Common myeloid progenitor, CD34-positive (primary cell): ENCODE results near the gene CABCOCO1.

ENCODE experiments used
- CTCF ChIA-PET: fragments of 350-600 bp; sonication (Branson Sonifier 250); formaldehyde crosslinking; loops from one replicate; lab custom pipeline; 2021; ENCODE audit warnings: antibody characterized with exemption; lab: Charles Lee
- POLR2A ChIA-PET: fragments of 350-600 bp; sonication (Branson Sonifier 250); formaldehyde crosslinking; loops from one replicate; lab custom pipeline; 2021; ENCODE audit warnings: antibody characterized with exemption; lab: Charles Lee
- DNase-seq, 3 donors: peaks; one replicate each; pipeline versions ENCODE4 v3.0.0 to v3.0.0-alpha.2; 2013
- H3K27ac ChIP-seq, 2 experiments: 1 replicate in 1 of 2; 2 replicates in 1 of 2; pipeline ENCODE4 v1.7.0; 2013; ENCODE audit warnings: inconsistent platforms in 2 of 2, low read length in 2 of 2, mild to moderate bottlenecking in 2 of 2, low read depth in 1 of 2, moderate library complexity in 1 of 2; ENCODE audit not compliant: severe bottlenecking in 2 of 2, insufficient read depth in 1 of 2, poor library complexity in 1 of 2
- H3K27me3 ChIP-seq, 5 experiments: replicated peaks in 2 of 5; 1 replicate in 3 of 5; 2 replicates in 2 of 5; pipeline versions ENCODE4 v1.6.1 to v1.7.0; 2013; ENCODE audit warnings: low read length in 4 of 5, mild to moderate bottlenecking in 2 of 5, moderate library complexity in 2 of 5, inconsistent platforms in 1 of 5; ENCODE audit not compliant: insufficient read depth in 5 of 5, control insufficient read depth in 4 of 5
- H3K36me3 ChIP-seq, 4 experiments: 1 replicate in 2 of 4; 2 replicates in 2 of 4; pipeline versions ENCODE4 v1.6.1 to v1.7.0; 2013; ENCODE audit warnings: low read length in 3 of 4, control low read depth in 1 of 4, mild to moderate bottlenecking in 1 of 4; ENCODE audit not compliant: control insufficient read depth in 4 of 4, insufficient read depth in 4 of 4
- H3K4me1 ChIP-seq, 4 experiments: 1 replicate in 3 of 4; 2 replicates in 1 of 4; pipeline versions ENCODE4 v1.6.1 to v1.7.1; 2013; ENCODE audit warnings: low read length in 3 of 4, mild to moderate bottlenecking in 3 of 4, control low read depth in 1 of 4, inconsistent platforms in 1 of 4, moderate library complexity in 1 of 4; ENCODE audit not compliant: control insufficient read depth in 4 of 4, insufficient read depth in 4 of 4; ENCODE audit errors: control extremely low read depth in 1 of 4
- H3K4me3 ChIP-seq, 7 experiments: 1 replicate in 4 of 7; 2 replicates in 3 of 7; pipeline versions ENCODE4 v1.5.1 to v1.7.0; 2013; ENCODE audit warnings: mild to moderate bottlenecking in 7 of 7, low read length in 6 of 7, moderate library complexity in 6 of 7, inconsistent platforms in 2 of 7, low read depth in 2 of 7, control low read depth in 1 of 7; ENCODE audit not compliant: insufficient read depth in 4 of 7, control insufficient read depth in 1 of 7; ENCODE audit errors: extremely low read depth in 1 of 7
- H3K9me3 ChIP-seq, 5 experiments: 1 replicate in 4 of 5; 2 replicates in 1 of 5; pipeline versions ENCODE4 v1.6.1 to v1.7.1; 2013; ENCODE audit warnings: low read length in 4 of 5, mild to moderate bottlenecking in 2 of 5, inconsistent platforms in 1 of 5, low read depth in 1 of 5, moderate library complexity in 1 of 5; ENCODE audit not compliant: control insufficient read depth in 4 of 5, insufficient read depth in 2 of 5; ENCODE audit errors: control extremely low read depth in 1 of 5
- WGBS: methylation state at CpG from one replicate; pipeline ENCODE4 v1.1.5; 2013; ENCODE audit not compliant: insufficient coverage; 5-methylcytosine and 5-hydroxymethylcytosine counted together

Gene CABCOCO1

DNA sequence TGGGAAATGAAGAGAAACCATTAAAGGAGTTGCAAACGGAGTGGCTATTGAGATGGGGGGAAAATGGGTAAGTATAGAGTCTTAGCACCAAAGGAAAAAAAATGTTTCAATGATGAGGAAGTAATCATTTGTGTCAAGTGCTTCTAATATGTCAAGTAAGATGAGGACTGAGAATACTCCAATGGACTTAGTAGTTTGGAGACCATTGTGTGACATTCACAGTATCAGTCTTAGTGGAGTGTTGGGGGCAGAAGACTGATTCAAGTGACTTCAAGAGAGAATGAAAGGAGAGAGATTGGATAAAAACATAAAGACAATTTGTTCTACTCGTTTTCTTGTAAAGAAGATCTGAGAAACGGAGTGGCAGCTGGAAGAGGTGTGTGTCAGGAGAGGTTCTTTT lies 150.2 kb downstream of the CABCOCO1 start:
- Histone ChIP-seq H3K4me3 (no peak overlapping the region), H3K36me3 (no peaks in the 10 kb centered on the region), H3K27me3 (no peaks in the 10 kb centered on the region), H3K9me3 (no peaks in the 10 kb centered on the region), H3K4me1 (peaks cover 3 to 19% (median 14%) of the 10 kb centered on the region in 4 experiments), H3K27ac (no peak overlapping the region)
- POLR2A ChIA-PET, result no interaction called here
- 98% methylated on average over 3 of the region's 3 CpGs for WGBS
- no peak for DNase-seq
- CTCF ChIA-PET, result interaction anchor here (1.0 to 1.6 kb wide), 2 partner anchors 9 to 22 kb away, joined by 3 to 4 read pairs; no protein-coding TSS in a partner anchor

DNA sequence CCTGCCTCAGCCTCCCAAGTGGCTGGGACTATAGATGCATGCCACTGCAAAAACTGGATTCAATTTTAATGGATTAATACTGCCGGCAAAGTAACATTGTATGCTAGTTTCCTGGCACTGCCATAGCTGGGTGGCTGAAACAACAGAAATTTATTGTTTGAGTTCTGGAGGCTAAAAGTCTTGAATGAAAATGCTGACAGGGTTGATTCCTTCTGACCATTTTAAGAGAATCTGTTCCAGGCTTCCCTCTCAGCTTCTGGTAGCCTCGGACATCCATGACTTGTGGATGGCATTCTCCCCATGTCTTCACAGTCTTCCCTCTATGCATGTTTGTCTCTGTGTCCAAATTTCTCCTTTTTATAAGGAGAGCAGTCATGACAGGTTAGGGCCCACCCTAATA lies 151.4 kb downstream of the CABCOCO1 start:
- Histone ChIP-seq H3K36me3 (no peaks in the 10 kb centered on the region), H3K9me3 (no peaks in the 10 kb centered on the region), H3K27me3 (no peaks in the 10 kb centered on the region), H3K4me3 (no peak overlapping the region), H3K4me1 (peaks cover 0 to 30% (median 13%) of the 10 kb centered on the region in 4 experiments), H3K27ac (no peak overlapping the region)
- POLR2A ChIA-PET, result interaction anchor here (0.6 kb wide), 1 partner anchor 8 kb away, joined by 3 read pairs; no protein-coding TSS in a partner anchor
- CTCF ChIA-PET, result interaction anchor here (1.6 to 2.8 kb wide), 5 partner anchors 10 to 63 kb away, joined by 4 to 15 read pairs (median 4); no protein-coding TSS in a partner anchor
- WGBS, result 100% methylated on average over 2 of the region's 2 CpGs
- DNase-seq, result no peak

DNA sequence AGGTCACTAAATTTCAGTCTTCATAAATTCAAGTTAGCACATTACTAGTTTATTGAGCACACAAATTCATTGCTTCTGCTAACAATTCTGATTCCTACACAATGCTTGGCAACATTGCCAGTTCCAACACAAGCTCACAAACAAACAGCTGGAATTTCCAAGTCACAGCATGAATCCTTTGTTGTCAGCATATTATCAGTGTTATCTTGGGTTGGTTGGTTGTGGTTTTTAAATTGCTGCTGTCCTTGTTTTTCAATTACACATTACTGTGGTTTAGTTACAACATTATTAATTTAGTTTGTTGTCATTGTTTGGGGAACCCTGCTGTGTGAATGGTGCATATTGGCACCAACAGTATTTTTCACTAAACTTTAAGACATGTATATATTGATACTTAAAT lies 152.8 kb downstream of the CABCOCO1 start:
- Histone ChIP-seq H3K36me3 (no peaks in the 10 kb centered on the region), H3K27me3 (no peaks in the 10 kb centered on the region), H3K9me3 (no peaks in the 10 kb centered on the region), H3K4me3 (no peak overlapping the region), H3K27ac (no peak overlapping the region), H3K4me1 (peaks cover 0 to 30% (median 14%) of the 10 kb centered on the region in 4 experiments)
- peak in 2 of 3 donors; percentile 47 to 57 for DNase-seq
- ChIA-PET POLR2A (no interaction called here), CTCF (interaction anchor here (1.4 to 6.1 kb wide), 6 partner anchors 12 to 69 kb away, joined by 3 to 35 read pairs (median 6); no protein-coding TSS in a partner anchor)
